Neural cell (in vitro differentiated cells): ENCODE measurements around the gene POLK. TPM values are rescaled to one million over a fixed set of nuclear protein-coding genes. Genes with fewer than 3 reads are reported as not detected.

Experiments used
- H2AFZ ChIP-seq: fragments of 200-600, 300-800 bp; sonication (generic), shearing (Covaris generic); 2 replicates; pipeline ENCODE4 v1.6.0; 2014; ENCODE audit warnings: low read depth, mild to moderate bottlenecking, antibody characterized with exemption, low read length, moderate library complexity
- H3F3A ChIP-seq: fragments of 200-600 bp; shearing (Covaris generic); 2 replicates; pipeline ENCODE4 v1.6.1; 2016; ENCODE audit warnings: mild to moderate bottlenecking, moderate library complexity, mixed read lengths, antibody characterized with exemption, low read length; ENCODE audit not compliant: insufficient read depth, poor library complexity, severe bottlenecking
- H3K27ac ChIP-seq: fragments of 200-600, 300-800 bp; sonication (generic), shearing (Covaris generic); 2 replicates; pipeline ENCODE4 v1.5.1; 2014; ENCODE audit warnings: mild to moderate bottlenecking, low read length, moderate library complexity
- H3K27me3 ChIP-seq: fragments of 300-800, 200-600 bp; sonication (generic), shearing (Covaris generic); 2 replicates; pipeline ENCODE4 v1.6.0; 2014; ENCODE audit warnings: mild to moderate bottlenecking, low read depth, low read length, moderate library complexity; ENCODE audit not compliant: insufficient read depth
- H3K36me3 ChIP-seq: fragments of 300-800, 200-600 bp; sonication (generic), shearing (Covaris generic); 2 replicates; pipeline ENCODE4 v1.5.1; 2014; ENCODE audit warnings: mild to moderate bottlenecking, antibody characterized with exemption, low read length, moderate library complexity; ENCODE audit not compliant: insufficient read depth
- H3K4me2 ChIP-seq: fragments of 300-800, 200-600 bp; sonication (generic), shearing (Covaris generic); 2 replicates; pipeline ENCODE4 v1.6.0; 2014; ENCODE audit warnings: mild to moderate bottlenecking, low read length
- H3K4me3 ChIP-seq: fragments of 300-800, 200-600 bp; sonication (generic), shearing (Covaris generic); 2 replicates; pipeline ENCODE4 v1.5.1; 2014; ENCODE audit warnings: mild to moderate bottlenecking, low read length, moderate library complexity
- H3K79me2 ChIP-seq: fragments of 200-600 bp; shearing (Covaris generic); replicated peaks from 2 replicates; pipeline ENCODE4 v1.6.0; 2014; ENCODE audit warnings: mild to moderate bottlenecking, low read length, moderate library complexity; ENCODE audit not compliant: insufficient read depth
- H3K9ac ChIP-seq: fragments of 300-800, 200-600 bp; sonication (generic), shearing (Covaris generic); 2 replicates; pipeline ENCODE4 v1.6.1; 2016; ENCODE audit warnings: mild to moderate bottlenecking, low read length, mixed read lengths
- H3K9me2 ChIP-seq: fragments of 200-600 bp; shearing (Covaris generic); 2 replicates; pipeline ENCODE4 v1.6.1; 2016; ENCODE audit warnings: mild to moderate bottlenecking, low read length, mixed read lengths; ENCODE audit not compliant: insufficient read depth
- H3K9me3 ChIP-seq: fragments of 200-600, 300-800 bp; sonication (generic), shearing (Covaris generic); 2 replicates; pipeline ENCODE4 v1.6.1; 2016; ENCODE audit warnings: mild to moderate bottlenecking, mixed run types, low read length, moderate library complexity, mixed read lengths
- H4K20me1 ChIP-seq: fragments of 200-600 bp; shearing (Covaris generic); 2 replicates; pipeline ENCODE4 v1.6.1; 2016; ENCODE audit warnings: mild to moderate bottlenecking, mixed run types; ENCODE audit not compliant: insufficient read depth
- EP300 ChIP-seq: fragments of 450-650 bp; conservative IDR thresholded peaks from 2 replicates; pipeline ENCODE4 v1.6.1; 2014; ENCODE audit warnings: antibody characterized with exemption, mild to moderate bottlenecking, moderate library complexity; ENCODE audit not compliant: poor library complexity, severe bottlenecking
- EZH2 ChIP-seq: fragments of 200-600, 300-800 bp; shearing (Covaris generic), sonication (generic); IDR thresholded peaks from 2 replicates; pipeline ENCODE4 v1.6.1; 2014; ENCODE audit warnings: antibody characterized with exemption, low read length, borderline replicate concordance, mild to moderate bottlenecking; ENCODE audit not compliant: insufficient read depth, poor library complexity, severe bottlenecking
- MXI1 ChIP-seq: fragments of 450-650 bp; conservative IDR thresholded peaks from 2 replicates; pipeline ENCODE4 v1.6.1; 2014; ENCODE audit warnings: antibody characterized with exemption, mild to moderate bottlenecking; ENCODE audit not compliant: poor library complexity, severe bottlenecking
- POLR2AphosphoS5 ChIP-seq: IDR thresholded peaks from 2 replicates; pipeline ENCODE4 v1.6.1; 2012
- RAD21 ChIP-seq: fragments of 450-650 bp; conservative IDR thresholded peaks from 2 replicates; pipeline ENCODE4 v1.6.1; 2014; ENCODE audit warnings: antibody characterized with exemption, mild to moderate bottlenecking, moderate library complexity
- SMC3 ChIP-seq: fragments of 450-650 bp; conservative IDR thresholded peaks from 2 replicates; pipeline ENCODE4 v1.6.1; 2014; ENCODE audit warnings: antibody characterized with exemption, mild to moderate bottlenecking, moderate library complexity; ENCODE audit not compliant: poor library complexity
- TAF1 ChIP-seq: IDR thresholded peaks from 2 replicates; pipeline ENCODE4 v1.6.1; 2012; ENCODE audit warnings: low read depth
- polyA plus RNA-seq: library from polyadenylated mRNA; depleted of rRNA; stranded (reverse); fragments of >200 nt; gene quantifications from 2 replicates; pipeline ENCODE4 v1.2.3, GENCODE V29; 2014
- TF ChIP-seq, protein P1 (sequence below): fragments of 450-650 bp; IDR thresholded peaks from 2 replicates; pipeline ENCODE4 v1.5.1; 2014; ENCODE audit warnings: antibody characterized with exemption, mild to moderate bottlenecking, moderate library complexity; ENCODE audit not compliant: poor library complexity, severe bottlenecking
- TF ChIP-seq, protein P2 (sequence below): IDR thresholded peaks from 2 replicates; pipeline ENCODE4 v1.6.1; 2012; ENCODE audit warnings: borderline replicate concordance

Gene POLK
- polyA plus RNA-seq, 1 donor from 2014 or later: 36.4 TPM

DNA sequence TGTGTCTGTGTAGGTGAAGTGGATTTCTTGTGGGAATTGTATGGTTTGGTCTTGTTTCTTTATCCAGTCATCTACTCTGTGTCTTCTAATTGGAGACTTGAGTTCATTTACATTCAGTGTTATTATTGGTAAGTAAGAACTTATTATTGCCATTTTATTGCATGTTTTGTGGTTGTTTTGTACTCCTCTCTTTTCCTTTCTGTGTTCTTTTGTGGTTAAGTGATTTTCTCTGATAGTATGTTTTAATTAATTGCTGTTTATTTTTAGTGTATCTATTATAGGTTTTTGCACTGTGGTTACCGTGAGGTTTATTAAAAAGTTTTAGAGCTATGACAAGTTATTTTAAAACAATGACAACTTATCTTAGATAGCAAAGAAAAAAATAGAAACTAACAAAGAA, 8.1 kb downstream of the POLK start:
- Histone ChIP-seq H3K4me2 (no peak overlapping the region), H4K20me1 (no peaks in the 10 kb centered on the region), H3K27me3 (no peaks in the 10 kb centered on the region), H3K9ac (no peak overlapping the region), H3F3A (no peaks in the 10 kb centered on the region), H2AFZ (no peak overlapping the region), H3K9me2 (no peaks in the 10 kb centered on the region), H3K79me2 (peaks cover 72% of the 10 kb centered on the region), H3K36me3 (no peaks in the 10 kb centered on the region), H3K9me3 (peaks cover 6% of the 10 kb centered on the region), H3K27ac (no peak overlapping the region), H3K4me3 (no peak overlapping the region)
- TF ChIP-seq RAD21: no peak
- TF ChIP-seq POLR2AphosphoS5: no peak
- TF ChIP-seq TAF1: no peak
- no peak for TF ChIP-seq EZH2
- TF ChIP-seq MXI1: no peak

GRCh38 chr5:75521195-75521594, 9.5 kb downstream of the POLK start:
- H3K27ac ChIP-seq: no peak overlapping the region
- H3K9me3 ChIP-seq: peaks cover 6% of the 10 kb centered on the region
- no peak overlapping the region for H2AFZ ChIP-seq
- TF ChIP-seq MXI1 (no peak), POLR2AphosphoS5 (no peak), SMC3 (no peak), EZH2 (no peak), EP300 (no peak)
- TF ChIP-seq, protein P1, sequence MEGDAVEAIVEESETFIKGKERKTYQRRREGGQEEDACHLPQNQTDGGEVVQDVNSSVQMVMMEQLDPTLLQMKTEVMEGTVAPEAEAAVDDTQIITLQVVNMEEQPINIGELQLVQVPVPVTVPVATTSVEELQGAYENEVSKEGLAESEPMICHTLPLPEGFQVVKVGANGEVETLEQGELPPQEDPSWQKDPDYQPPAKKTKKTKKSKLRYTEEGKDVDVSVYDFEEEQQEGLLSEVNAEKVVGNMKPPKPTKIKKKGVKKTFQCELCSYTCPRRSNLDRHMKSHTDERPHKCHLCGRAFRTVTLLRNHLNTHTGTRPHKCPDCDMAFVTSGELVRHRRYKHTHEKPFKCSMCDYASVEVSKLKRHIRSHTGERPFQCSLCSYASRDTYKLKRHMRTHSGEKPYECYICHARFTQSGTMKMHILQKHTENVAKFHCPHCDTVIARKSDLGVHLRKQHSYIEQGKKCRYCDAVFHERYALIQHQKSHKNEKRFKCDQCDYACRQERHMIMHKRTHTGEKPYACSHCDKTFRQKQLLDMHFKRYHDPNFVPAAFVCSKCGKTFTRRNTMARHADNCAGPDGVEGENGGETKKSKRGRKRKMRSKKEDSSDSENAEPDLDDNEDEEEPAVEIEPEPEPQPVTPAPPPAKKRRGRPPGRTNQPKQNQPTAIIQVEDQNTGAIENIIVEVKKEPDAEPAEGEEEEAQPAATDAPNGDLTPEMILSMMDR: no peak
- TF ChIP-seq, protein P2, sequence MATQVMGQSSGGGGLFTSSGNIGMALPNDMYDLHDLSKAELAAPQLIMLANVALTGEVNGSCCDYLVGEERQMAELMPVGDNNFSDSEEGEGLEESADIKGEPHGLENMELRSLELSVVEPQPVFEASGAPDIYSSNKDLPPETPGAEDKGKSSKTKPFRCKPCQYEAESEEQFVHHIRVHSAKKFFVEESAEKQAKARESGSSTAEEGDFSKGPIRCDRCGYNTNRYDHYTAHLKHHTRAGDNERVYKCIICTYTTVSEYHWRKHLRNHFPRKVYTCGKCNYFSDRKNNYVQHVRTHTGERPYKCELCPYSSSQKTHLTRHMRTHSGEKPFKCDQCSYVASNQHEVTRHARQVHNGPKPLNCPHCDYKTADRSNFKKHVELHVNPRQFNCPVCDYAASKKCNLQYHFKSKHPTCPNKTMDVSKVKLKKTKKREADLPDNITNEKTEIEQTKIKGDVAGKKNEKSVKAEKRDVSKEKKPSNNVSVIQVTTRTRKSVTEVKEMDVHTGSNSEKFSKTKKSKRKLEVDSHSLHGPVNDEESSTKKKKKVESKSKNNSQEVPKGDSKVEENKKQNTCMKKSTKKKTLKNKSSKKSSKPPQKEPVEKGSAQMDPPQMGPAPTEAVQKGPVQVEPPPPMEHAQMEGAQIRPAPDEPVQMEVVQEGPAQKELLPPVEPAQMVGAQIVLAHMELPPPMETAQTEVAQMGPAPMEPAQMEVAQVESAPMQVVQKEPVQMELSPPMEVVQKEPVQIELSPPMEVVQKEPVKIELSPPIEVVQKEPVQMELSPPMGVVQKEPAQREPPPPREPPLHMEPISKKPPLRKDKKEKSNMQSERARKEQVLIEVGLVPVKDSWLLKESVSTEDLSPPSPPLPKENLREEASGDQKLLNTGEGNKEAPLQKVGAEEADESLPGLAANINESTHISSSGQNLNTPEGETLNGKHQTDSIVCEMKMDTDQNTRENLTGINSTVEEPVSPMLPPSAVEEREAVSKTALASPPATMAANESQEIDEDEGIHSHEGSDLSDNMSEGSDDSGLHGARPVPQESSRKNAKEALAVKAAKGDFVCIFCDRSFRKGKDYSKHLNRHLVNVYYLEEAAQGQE: no peak
- no peaks in the 10 kb centered on the region for H3K27me3 ChIP-seq
- no peak overlapping the region for H3K4me3 ChIP-seq
- H3K4me2 ChIP-seq: no peak overlapping the region
- H3K36me3 ChIP-seq: no peaks in the 10 kb centered on the region
- H3F3A ChIP-seq: no peaks in the 10 kb centered on the region
- no peak overlapping the region for H3K9ac ChIP-seq
- no peaks in the 10 kb centered on the region for H3K9me2 ChIP-seq
- H3K79me2 ChIP-seq: peaks cover 58% of the 10 kb centered on the region
- no peaks in the 10 kb centered on the region for H4K20me1 ChIP-seq

DNA sequence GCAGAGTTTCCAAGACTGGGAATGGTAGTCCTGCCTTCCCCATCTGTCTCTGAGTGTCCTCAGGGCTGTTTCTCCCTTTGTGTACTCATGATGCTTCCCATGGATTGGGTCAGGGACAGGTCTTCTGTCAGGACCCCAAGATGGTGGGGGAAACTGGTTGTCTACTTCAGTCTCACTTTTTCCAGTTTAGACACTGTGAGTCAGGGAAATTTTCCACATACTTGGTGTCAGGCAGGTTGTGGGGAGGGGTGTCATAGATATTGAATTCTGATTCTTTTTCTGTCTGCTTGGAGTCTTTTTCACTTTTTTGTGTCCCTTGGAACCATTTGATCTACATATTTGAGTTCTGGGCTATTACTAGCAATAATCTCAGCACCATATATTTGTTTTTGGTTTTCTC, 10.3 kb downstream of the POLK start:
- TF ChIP-seq SMC3 (no peak), RAD21 (no peak), MXI1 (no peak), EZH2 (no peak), POLR2AphosphoS5 (no peak), TAF1 (no peak), EP300 (no peak)
- TF ChIP-seq, protein P1: no peak
- TF ChIP-seq, protein P2: no peak
- Histone ChIP-seq H3K4me2 (no peak overlapping the region), H3K9ac (no peak overlapping the region), H3K36me3 (no peaks in the 10 kb centered on the region), H3K27me3 (no peaks in the 10 kb centered on the region), H3K4me3 (no peak overlapping the region), H3F3A (no peaks in the 10 kb centered on the region), H2AFZ (no peak overlapping the region), H3K79me2 (peaks cover 57% of the 10 kb centered on the region), H4K20me1 (no peaks in the 10 kb centered on the region), H3K9me2 (no peaks in the 10 kb centered on the region), H3K27ac (no peak overlapping the region), H3K9me3 (peaks cover 6% of the 10 kb centered on the region)
